Activated T-helper 9 cell treated with anti-CD3 and anti-CD28 coated beads, Interleukin-2, amount 50 U/mL, for 16 hours (primary cell): ENCODE results near the gene VEGFC.

Experiments
- DNase-seq: peaks from one replicate; pipeline ENCODE4 v3.0.0-alpha.2; 2020; ENCODE audit warnings: low read depth

The VEGFC gene

GRCh38 chr4:176676901-176677300 lies 115.8 kb downstream of the VEGFC start:
- DNase-seq, result no peak

GRCh38 chr4:176675810-176676209 lies 116.9 kb downstream of the VEGFC start:
- no peak for DNase-seq

- DNase-seq, result no peak
Observed at GRCh38 chr4:176671532-176671931, 121.2 kb downstream of the VEGFC start.

- no peak for DNase-seq
Observed at GRCh38 chr4:176668324-176668723, 124.4 kb downstream of the VEGFC start.

GRCh38 chr4:176664964-176665363 lies 127.8 kb downstream of the VEGFC start:
- DNase-seq, result no peak

GRCh38 chr4:176660561-176660960 lies 132.2 kb downstream of the VEGFC start:
- DNase-seq, result no peak

- DNase-seq, result no peak
Observed at GRCh38 chr4:176656108-176656507, 136.6 kb downstream of the VEGFC start.

- no peak for DNase-seq
Observed at GRCh38 chr4:176654565-176655216, 138.0 kb downstream of the VEGFC start.

- no peak for DNase-seq
Observed at GRCh38 chr4:176653401-176654220, 139.1 kb downstream of the VEGFC start.

GRCh38 chr4:176646311-176646710 lies 146.4 kb downstream of the VEGFC start:
- no peak for DNase-seq

- no peak for DNase-seq
Observed at GRCh38 chr4:176645246-176645960, 147.3 kb downstream of the VEGFC start.

GRCh38 chr4:176642472-176642871 lies 150.2 kb downstream of the VEGFC start:
- no peak for DNase-seq

GRCh38 chr4:176641237-176641636 lies 151.5 kb downstream of the VEGFC start:
- DNase-seq, result no peak

- DNase-seq, result no peak
Observed at GRCh38 chr4:176638992-176639391, 153.7 kb downstream of the VEGFC start.

- no peak for DNase-seq
Observed at GRCh38 chr4:176636292-176636691, 156.4 kb downstream of the VEGFC start.

GRCh38 chr4:176635372-176636261 lies 157.1 kb downstream of the VEGFC start:
- DNase-seq, result no peak
